Effector memory CD4-positive, alpha-beta T cell (primary cell): Measurements from ENCODE around the gene CPHXL.

Experiments
- DNase-seq, 3 donors: peaks; one replicate each; pipeline ENCODE4 v3.0.0-alpha.2; 2020
- H3K27ac ChIP-seq: 2 replicates; pipeline ENCODE4 v1.7.0; 2013; ENCODE audit warnings: mild to moderate bottlenecking, low read length, moderate library complexity; ENCODE audit not compliant: insufficient read depth, poor library complexity, severe bottlenecking
- H3K27me3 ChIP-seq: replicated peaks from 2 replicates; pipeline ENCODE4 v1.7.0; 2013; ENCODE audit warnings: mild to moderate bottlenecking, low read length; ENCODE audit not compliant: insufficient read depth, control insufficient read depth, poor library complexity, severe bottlenecking
- H3K36me3 ChIP-seq: 2 replicates; pipeline ENCODE4 v1.7.0; 2013; ENCODE audit warnings: mild to moderate bottlenecking, low read length, moderate library complexity; ENCODE audit not compliant: control insufficient read depth, insufficient read depth
- H3K4me1 ChIP-seq: 2 replicates; pipeline ENCODE4 v1.7.0; 2013; ENCODE audit warnings: low read length, mild to moderate bottlenecking; ENCODE audit not compliant: control insufficient read depth, insufficient read depth, poor library complexity, severe bottlenecking
- H3K4me3 ChIP-seq: 2 replicates; pipeline ENCODE4 v1.7.0; 2013; ENCODE audit warnings: low read length, low read depth, mild to moderate bottlenecking; ENCODE audit not compliant: insufficient read depth, poor library complexity, severe bottlenecking
- H3K9me3 ChIP-seq: 2 replicates; pipeline ENCODE4 v1.7.0; 2013; ENCODE audit warnings: mild to moderate bottlenecking, low read length, moderate library complexity; ENCODE audit not compliant: control insufficient read depth
- total RNA-seq, 3 donors: gene quantifications; one replicate each; lab custom pipeline; 2026; lab: John Stamatoyannopoulos, UW

CPHXL gene
- 0 reads per million in 3 donors for total RNA-seq

- H3K27me3 ChIP-seq: no peaks in the 10 kb centered on the region
- no peaks in the 10 kb centered on the region for H3K9me3 ChIP-seq
- no peak within 1 kb of the TSS for H3K27ac ChIP-seq
- no peaks in the 10 kb centered on the region for H3K4me1 ChIP-seq
- no peak within 1 kb of the TSS for H3K4me3 ChIP-seq
- H3K36me3 ChIP-seq: no peaks in the 10 kb centered on the region
- no peak for DNase-seq
Measured at GRCh38 chr16:75726390-75726789, at the start of gene CPHXL. CPHXL (minus strand) TSS chr16:75726490; CDS start chr16:75726442, 48 bp downstream.

DNA sequence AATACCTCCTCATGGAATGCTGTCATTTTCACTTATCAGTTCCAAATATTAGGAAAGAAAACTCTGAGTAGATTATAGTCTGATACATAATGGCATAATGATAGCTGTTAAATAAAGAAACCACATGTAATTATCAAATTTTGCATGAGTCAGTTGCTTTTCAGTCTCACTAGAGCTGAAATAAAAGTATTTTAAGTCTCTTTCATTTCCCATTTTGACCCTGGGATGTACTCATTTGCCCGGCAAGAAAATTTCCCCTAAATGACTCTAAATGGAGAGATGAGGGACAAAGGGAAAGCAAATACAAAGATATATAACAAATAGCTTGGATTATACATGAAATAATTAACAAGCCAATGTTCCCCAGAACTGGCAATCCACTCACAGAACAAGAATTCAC, 47.9 kb upstream of the CPHXL start:
- no peaks in the 10 kb centered on the region for H3K9me3 ChIP-seq
- H3K27me3 ChIP-seq: peaks cover 3% of the 10 kb centered on the region
- DNase-seq: no peak
- no peaks in the 10 kb centered on the region for H3K36me3 ChIP-seq
- H3K4me1 ChIP-seq: no peaks in the 10 kb centered on the region
- H3K27ac ChIP-seq: no peak overlapping the region
- no peak overlapping the region for H3K4me3 ChIP-seq

GRCh38 chr16:75770051-75770450, 43.8 kb upstream of the CPHXL start:
- H3K27ac ChIP-seq: no peak overlapping the region
- H3K4me1 ChIP-seq: no peaks in the 10 kb centered on the region
- no peaks in the 10 kb centered on the region for H3K36me3 ChIP-seq
- peaks cover 3% of the 10 kb centered on the region for H3K27me3 ChIP-seq
- no peaks in the 10 kb centered on the region for H3K9me3 ChIP-seq
- no peak overlapping the region for H3K4me3 ChIP-seq
- no peak for DNase-seq

- Histone ChIP-seq H3K27me3 (no peaks in the 10 kb centered on the region), H3K36me3 (no peaks in the 10 kb centered on the region), H3K4me1 (no peaks in the 10 kb centered on the region), H3K9me3 (no peaks in the 10 kb centered on the region), H3K27ac (no peak overlapping the region), H3K4me3 (no peak overlapping the region)
- peak; percentile 15 to 46 (median 28) for DNase-seq
Measured at GRCh38 chr16:75764154-75764768, 38.0 kb upstream of the CPHXL start.

DNA sequence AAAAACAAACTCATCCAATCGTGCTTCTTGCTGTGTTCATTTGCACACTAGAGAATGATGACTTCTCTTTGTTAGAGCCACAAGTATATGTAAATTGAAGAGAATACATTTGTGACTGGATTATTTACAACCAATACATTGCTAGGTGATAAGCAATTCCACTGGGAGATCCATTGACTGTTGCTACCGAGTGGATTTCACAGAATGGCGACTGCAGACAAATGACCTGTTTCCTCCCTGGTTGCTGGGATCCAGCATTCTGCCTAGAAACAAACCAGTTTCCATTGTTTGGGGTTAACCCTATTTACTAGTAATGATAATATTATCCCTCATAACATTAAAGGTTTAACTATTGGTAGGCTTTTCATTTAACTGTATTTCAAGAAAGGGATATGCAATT, 36.9 kb upstream of the CPHXL start:
- Histone ChIP-seq H3K4me3 (no peak overlapping the region), H3K27ac (no peak overlapping the region), H3K4me1 (no peaks in the 10 kb centered on the region), H3K36me3 (no peaks in the 10 kb centered on the region), H3K27me3 (no peaks in the 10 kb centered on the region), H3K9me3 (no peaks in the 10 kb centered on the region)
- no peak for DNase-seq

GRCh38 chr16:75762746-75763145, 36.5 kb upstream of the CPHXL start:
- Histone ChIP-seq H3K27me3 (no peaks in the 10 kb centered on the region), H3K36me3 (no peaks in the 10 kb centered on the region), H3K9me3 (no peaks in the 10 kb centered on the region), H3K27ac (no peak overlapping the region), H3K4me1 (no peaks in the 10 kb centered on the region), H3K4me3 (no peak overlapping the region)
- DNase-seq: no peak

DNA sequence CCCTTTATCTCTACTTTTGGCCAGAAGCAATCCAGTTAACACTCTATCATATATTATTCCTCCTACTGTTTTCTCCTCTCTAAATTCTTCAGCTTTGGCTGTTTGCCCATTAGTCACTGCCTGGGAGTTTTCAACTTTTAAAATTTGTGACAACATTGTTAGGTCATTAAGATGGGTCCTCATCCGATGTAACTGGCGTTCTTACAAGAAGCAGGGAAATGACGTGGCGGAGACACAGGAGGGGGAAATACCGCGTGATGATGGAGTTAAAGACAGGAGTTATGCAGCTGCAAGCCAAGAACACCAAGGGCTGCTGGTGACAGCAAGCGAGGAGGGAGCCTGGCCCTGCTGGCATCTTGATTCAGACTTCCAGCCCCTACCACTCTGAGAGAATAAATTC, 34.8 kb upstream of the CPHXL start:
- Histone ChIP-seq H3K36me3 (no peaks in the 10 kb centered on the region), H3K4me3 (no peak overlapping the region), H3K27ac (no peak overlapping the region), H3K27me3 (no peaks in the 10 kb centered on the region), H3K4me1 (no peaks in the 10 kb centered on the region), H3K9me3 (no peaks in the 10 kb centered on the region)
- no peak for DNase-seq

DNA sequence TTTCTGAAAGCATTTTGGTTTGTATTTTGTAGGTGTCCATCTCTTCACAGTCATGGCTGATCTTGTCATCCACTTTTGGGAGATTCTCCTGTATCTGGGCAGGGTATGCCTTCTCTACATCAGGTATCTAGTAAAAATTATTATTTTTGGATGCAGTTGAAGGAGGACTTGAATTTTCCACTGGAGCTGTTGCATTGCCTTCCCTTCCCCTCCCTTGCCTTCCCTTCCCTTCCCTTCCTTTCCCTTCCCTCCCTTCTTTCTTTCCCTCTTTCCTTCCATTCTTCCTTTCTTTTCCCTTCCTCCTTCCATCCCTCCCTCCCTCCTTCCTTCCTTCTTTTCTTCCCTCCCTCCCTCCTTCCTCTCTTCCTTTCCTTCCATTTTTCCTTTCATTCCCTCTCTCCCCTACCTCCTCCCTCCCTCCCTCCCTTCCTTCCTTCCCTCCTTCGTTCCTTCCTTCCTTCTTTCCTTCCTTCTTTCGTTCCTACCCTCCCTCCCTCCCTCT, 33.8 kb upstream of the CPHXL start:
- Histone ChIP-seq H3K27me3 (no peaks in the 10 kb centered on the region), H3K27ac (no peak overlapping the region), H3K4me3 (no peak overlapping the region), H3K36me3 (no peaks in the 10 kb centered on the region), H3K4me1 (no peaks in the 10 kb centered on the region), H3K9me3 (no peaks in the 10 kb centered on the region)
- DNase-seq: no peak

DNA sequence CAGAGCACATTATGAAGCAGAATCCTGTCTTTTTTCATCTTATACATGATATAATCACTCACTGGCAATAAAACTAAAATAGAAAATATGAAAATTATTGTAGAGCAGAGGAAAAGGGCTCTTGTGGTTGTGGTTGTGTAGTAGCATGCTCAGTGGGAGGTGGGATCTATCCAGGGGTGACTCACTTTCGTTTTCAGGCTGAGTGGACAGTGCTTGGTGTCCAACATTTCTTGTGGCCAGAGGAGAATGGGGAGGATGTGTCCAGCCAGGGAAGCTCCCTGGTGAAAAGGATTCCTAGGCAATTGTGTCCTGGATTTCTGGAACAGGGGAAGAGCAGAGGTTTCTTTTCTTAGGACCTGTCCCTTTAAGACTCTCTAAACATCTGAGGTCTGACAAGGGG, 31.9 kb upstream of the CPHXL start:
- no peak overlapping the region for H3K4me3 ChIP-seq
- no peaks in the 10 kb centered on the region for H3K27me3 ChIP-seq
- no peaks in the 10 kb centered on the region for H3K4me1 ChIP-seq
- H3K27ac ChIP-seq: no peak overlapping the region
- no peaks in the 10 kb centered on the region for H3K9me3 ChIP-seq
- no peak for DNase-seq
- H3K36me3 ChIP-seq: no peaks in the 10 kb centered on the region

DNA sequence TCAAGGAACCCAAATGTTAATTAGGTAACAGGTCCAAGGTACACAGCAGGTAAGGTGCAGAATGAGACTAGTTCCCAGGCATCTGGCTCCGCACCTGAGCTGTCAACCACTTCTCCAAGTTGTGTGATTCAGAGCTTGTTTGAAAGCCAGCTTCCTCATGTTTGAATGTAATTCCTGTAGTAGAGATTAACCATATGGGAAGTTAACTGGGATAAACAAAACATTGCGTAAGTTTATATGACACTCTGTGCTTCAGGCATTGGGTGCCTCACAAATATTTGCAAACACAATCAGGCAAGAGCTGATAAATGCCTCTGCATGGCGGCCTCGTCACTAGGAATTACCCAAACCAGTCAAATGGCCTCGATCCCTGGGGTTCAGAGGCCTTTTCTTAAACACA, 27.9 kb upstream of the CPHXL start:
- Histone ChIP-seq H3K4me1 (no peaks in the 10 kb centered on the region), H3K27ac (no peak overlapping the region), H3K4me3 (no peak overlapping the region), H3K9me3 (no peaks in the 10 kb centered on the region), H3K36me3 (no peaks in the 10 kb centered on the region), H3K27me3 (no peaks in the 10 kb centered on the region)
- DNase-seq: no peak
